Measurements from ENCODE around the gene MRFAP1. TPM values are rescaled to one million over a fixed set of nuclear protein-coding genes. Genes with fewer than 3 reads are reported as not detected.

MRFAP1 gene
- total RNA-seq, 2 experiments from 2014 or later: 150 to 151 TPM

DNA sequence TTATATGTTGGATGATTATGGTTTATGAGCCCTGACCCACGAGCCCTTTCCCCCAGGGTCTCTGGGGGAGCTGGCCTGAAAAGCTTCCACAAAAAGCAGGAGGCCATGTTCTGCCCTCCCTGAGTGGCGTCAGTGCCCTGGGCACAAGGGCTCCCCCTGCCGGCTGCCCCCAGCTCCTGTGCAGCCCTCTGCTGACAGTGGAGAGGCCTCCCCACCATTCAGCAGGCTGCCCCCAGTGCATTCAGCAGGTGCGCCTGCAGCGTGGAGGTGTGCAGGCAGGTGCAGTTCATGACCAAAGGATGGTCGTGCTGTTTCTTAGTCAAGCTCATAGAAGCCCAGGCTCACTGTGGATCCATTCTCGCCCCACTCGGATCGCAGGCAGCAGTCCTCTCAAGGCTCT is 40.7 kb downstream of the MRFAP1 start:
- intact Hi-C loops (cut with micrococcal nuclease): no loop called here
- Mint-ChIP-seq H3K4me3 (no peak overlapping the region), H3K27ac (no peak overlapping the region), H3K9me3 (peaks cover 5% of the 10 kb centered on the region), H3K4me1 (ENCODE audit: low read depth) (peaks cover 29% of the 10 kb centered on the region), H3K27me3 (ENCODE audit: low read depth) (no peaks in the 10 kb centered on the region), H3K36me3 (ENCODE audit: low read depth) (peaks cover 36% of the 10 kb centered on the region)
- CTCF ChIA-PET: interaction anchor here (0.6 to 1.3 kb wide), 2 partner anchors 10 to 218 kb away, joined by 4 to 5 read pairs; no protein-coding TSS in a partner anchor
- no peak for DNase-seq

DNA sequence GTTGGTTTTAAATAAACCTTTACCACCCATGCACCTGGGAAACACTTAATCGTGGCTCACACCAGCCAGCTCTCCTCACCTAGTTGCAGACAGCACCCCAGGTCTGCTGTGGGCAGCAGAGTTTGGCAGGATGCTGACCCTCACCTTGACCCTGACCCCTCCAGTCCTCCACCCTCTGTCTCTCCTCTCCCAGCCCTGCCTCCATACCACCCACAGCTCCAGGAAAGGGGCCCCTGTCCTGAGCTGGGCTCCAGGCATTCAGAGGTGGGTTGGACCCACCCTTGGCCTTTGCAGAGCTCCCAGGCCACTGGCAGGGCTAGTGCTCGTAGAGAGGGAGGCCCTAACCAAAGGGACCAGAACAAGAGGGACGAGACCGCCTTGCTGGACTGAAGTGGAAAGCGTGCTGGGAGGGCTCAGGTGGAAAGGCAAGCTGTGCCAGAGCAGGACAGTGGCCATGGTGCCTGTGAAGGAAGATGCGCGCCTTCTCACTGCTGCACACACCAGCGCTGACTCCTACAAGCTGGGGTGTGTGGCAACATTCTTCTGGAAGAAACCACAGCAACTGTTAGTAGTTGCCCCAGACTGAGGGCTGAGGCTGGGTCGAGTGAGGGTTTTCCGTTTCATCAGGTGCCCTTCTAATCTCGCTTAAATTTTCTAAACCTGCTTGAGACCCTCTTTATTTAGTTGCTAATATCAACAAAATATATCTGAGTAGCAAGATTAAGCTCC is 42.5 kb downstream of the MRFAP1 start:
- CTCF ChIA-PET: no interaction called here
- no peak for DNase-seq
- Mint-ChIP-seq H3K9me3 (peaks cover 5% of the 10 kb centered on the region), H3K27me3 (ENCODE audit: low read depth) (no peaks in the 10 kb centered on the region), H3K4me3 (no peak overlapping the region), H3K4me1 (ENCODE audit: low read depth) (peaks cover 20% of the 10 kb centered on the region), H3K36me3 (ENCODE audit: low read depth) (peaks cover 21% of the 10 kb centered on the region), H3K27ac (no peak overlapping the region)
- intact Hi-C loops (cut with micrococcal nuclease): no loop called here

DNA sequence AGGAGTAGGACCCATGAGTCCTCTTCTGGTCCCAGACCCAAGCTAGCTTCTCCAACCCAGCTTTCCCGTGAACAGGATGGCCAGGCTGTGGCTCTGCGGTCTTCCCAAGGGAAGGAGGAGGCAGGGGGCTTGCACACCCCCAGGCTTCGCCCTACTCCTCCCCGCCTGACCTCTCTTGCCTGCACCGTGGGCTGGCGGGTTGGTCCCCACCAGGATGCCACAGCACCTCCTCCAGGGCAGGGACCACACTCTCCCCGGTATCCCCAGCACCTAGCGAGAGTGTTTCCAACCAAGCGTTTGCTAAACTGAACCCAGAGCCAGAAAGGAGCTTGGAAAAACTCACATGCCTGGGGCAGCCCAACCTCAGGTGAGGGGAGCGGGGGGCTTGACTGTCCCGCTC is 44.2 kb downstream of the MRFAP1 start:
- no peaks in the 10 kb centered on the region for H3K27me3 Mint-ChIP-seq (ENCODE audit: low read depth)
- no peak overlapping the region for H3K4me3 Mint-ChIP-seq
- CTCF ChIA-PET: interaction anchor here (1.3 to 1.4 kb wide), 2 partner anchors 9 to 10 kb away, joined by 5 read pairs; no protein-coding TSS in a partner anchor
- H3K9me3 Mint-ChIP-seq: peaks cover 2% of the 10 kb centered on the region
- DNase-seq: no peak
- peaks cover 24% of the 10 kb centered on the region for H3K4me1 Mint-ChIP-seq (ENCODE audit: low read depth)
- intact Hi-C loops (cut with micrococcal nuclease): no loop called here
- H3K36me3 Mint-ChIP-seq (ENCODE audit: low read depth): peaks cover 7% of the 10 kb centered on the region
- H3K27ac Mint-ChIP-seq: no peak overlapping the region

DNA sequence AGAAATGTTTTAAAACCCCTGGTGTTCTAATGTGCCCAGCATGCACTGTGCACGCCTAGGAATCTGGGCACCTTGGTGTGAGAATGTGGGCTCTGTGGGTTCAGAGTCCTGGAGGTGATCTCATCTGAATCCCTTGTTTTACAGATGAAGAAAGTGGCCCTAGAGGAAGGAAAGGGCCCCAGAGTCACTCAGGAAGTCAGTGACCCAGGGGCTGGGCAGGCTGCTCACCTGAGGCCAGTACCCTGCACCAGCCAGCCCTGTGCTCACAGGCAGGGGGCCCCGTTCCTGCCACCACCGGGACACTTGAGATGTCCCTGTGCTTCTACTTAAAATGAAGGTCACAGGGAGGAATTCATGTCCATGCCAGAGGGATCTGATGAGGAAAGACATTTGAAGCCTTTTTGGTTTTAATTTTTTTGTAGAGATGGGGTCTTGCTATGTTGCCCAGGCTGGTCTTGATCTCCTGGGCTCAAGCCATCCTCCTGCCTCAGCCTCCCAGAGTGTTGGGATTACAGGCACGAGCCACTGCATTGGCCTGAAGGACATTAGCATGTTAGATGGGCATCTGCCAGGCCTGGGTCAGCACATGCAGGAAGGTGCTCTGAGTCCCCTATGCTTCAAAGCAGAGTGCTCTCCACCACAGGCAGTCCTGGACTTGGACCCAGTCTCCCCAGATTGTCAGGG is 45.8 kb downstream of the MRFAP1 start:
- Mint-ChIP-seq H3K27me3 (ENCODE audit: low read depth) (no peaks in the 10 kb centered on the region), H3K9me3 (no peaks in the 10 kb centered on the region), H3K27ac (peak overlapping the region; percentile 24), H3K4me3 (no peak overlapping the region), H3K4me1 (ENCODE audit: low read depth) (peaks cover 40% of the 10 kb centered on the region), H3K36me3 (ENCODE audit: low read depth) (no peaks in the 10 kb centered on the region)
- CTCF ChIA-PET: interaction anchor here (1.5 kb wide), 1 partner anchor 11 kb away, joined by 6 read pairs; no protein-coding TSS in a partner anchor
- intact Hi-C loops (cut with micrococcal nuclease): loop anchor here (1.0 kb wide), 1 partner anchor 9 kb away; no protein-coding TSS in a partner anchor
- DNase-seq: no peak

DNA sequence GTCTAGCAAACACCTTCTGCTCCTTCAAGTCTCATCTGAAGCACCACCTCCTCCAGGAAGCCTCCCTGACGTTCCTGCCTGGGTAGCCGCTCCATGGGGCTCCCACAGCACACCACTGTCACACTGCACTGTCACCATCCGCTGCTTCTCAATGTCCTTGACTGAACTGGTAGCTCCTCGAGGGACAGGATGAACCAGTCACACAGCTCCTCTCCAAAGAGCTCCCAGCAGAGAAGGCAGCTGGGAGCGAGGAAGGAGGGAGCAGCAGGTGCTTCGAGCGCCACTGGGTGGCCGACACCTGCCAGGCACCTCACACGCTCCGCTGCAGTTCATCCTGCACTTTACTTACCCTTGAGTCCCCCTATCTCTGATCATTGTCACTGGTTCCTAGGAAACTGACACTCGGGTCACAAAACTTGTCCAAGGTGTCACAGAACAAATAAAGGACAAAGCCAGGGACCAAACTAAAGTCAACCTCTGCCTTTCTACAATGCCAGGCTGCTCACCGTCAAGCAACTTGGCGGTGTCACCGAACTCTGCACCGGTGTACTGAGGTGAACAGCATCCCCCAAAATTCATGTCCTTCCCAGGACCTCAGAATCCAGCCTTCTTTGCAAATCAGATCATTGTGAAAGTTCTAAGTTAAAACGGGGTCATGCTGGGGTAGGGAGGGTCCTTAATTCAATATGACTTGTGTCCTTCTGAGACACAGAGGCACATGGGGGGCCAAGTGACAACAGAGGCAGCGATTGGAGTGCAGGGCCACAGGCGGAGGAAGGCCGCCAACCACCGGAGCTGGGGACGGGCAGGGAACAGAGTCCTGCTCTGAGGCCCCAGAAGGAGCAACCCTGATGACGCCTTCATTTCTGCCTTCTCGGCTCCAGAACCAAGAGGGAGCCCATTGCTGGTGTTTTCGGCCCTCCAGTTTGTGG is 47.7 kb downstream of the MRFAP1 start:
- Mint-ChIP-seq H3K27ac (no peak overlapping the region), H3K4me3 (no peak overlapping the region), H3K27me3 (ENCODE audit: low read depth) (no peaks in the 10 kb centered on the region), H3K9me3 (no peaks in the 10 kb centered on the region), H3K4me1 (ENCODE audit: low read depth) (peaks cover 53% of the 10 kb centered on the region), H3K36me3 (ENCODE audit: low read depth) (no peaks in the 10 kb centered on the region)
- intact Hi-C loops (cut with micrococcal nuclease): loop anchor here (2.0 kb wide), 1 partner anchor 21 kb away; the partner anchor contains the start of gene MRFAP1L1
- CTCF ChIA-PET: interaction anchor here (0.6 to 3.7 kb wide), 6 partner anchors 9 to 32 kb away, joined by 3 to 33 read pairs (median 10); a partner anchor contains a TSS
- no peak for DNase-seq

DNA sequence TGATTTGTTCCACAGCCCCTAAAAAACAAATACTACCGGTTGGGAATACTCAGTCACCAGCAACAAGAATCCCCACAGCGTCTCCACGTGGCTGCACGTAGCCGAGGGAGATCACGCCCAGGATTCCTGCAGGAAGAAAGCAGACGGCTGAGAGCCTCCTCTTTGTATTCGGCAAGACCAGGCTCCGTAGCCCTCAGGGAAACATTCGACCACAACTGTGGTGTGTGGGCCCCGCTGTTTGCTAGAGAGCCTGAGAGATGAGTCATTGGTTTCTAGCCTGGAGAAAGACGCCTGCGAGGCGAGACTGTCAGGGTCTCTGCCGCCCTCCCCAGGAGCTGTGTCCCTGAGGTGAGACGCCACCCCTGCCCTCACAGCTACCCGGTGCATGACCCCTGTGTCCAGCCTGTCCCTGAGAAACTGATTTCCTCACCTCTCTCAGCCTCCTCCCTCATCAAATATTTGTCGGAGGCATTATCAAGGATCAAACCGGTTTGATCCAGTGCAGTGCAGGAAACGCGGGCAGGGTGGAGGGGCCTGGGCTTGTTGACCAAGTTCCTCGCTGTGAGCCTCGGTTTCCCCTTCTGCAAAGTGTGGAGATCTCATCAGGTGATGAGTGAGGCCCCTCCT is 48.5 kb downstream of the MRFAP1 start:
- Mint-ChIP-seq H3K27me3 (ENCODE audit: low read depth) (no peaks in the 10 kb centered on the region), H3K36me3 (ENCODE audit: low read depth) (no peaks in the 10 kb centered on the region), H3K4me1 (ENCODE audit: low read depth) (peaks cover 61% of the 10 kb centered on the region), H3K27ac (no peak overlapping the region), H3K4me3 (peak overlapping the region; percentile 51), H3K9me3 (no peaks in the 10 kb centered on the region)
- intact Hi-C loops (cut with micrococcal nuclease): loop anchor here (1.0 to 2.0 kb wide), 2 partner anchors 15 to 20 kb away; partner anchors contain the start of gene MRFAP1L1
- DNase-seq: peak; percentile 89
- CTCF ChIA-PET: interaction anchor here (3.1 to 3.7 kb wide), 3 partner anchors 11 to 14 kb away, joined by 13 to 33 read pairs (median 18); a partner anchor contains a TSS

DNA sequence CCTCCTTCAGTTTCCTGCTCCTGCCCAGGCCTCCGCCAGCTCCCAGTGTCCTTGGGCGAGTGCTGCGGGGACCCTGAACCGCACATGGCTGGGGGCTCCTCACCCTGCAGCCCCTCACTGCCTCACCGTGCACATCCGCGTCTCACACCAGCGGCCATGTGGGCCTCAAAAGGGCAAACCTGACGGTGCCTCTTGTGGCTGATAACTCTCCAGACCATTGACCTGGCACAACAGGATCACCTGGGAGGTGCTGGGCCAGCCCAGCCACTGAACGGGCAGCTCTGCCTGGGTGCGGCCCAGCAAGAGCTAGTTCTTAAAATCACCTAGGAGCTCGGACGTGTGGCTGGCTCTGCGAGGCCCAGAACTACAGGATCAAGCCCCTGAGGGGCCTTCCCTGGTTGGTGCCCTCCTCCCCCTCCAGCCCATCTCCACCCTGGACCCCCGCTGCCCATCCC is 49.0 kb downstream of the MRFAP1 start:
- H3K27me3 Mint-ChIP-seq (ENCODE audit: low read depth): no peaks in the 10 kb centered on the region
- H3K4me3 Mint-ChIP-seq: peak overlapping the region; percentile 9
- no peaks in the 10 kb centered on the region for H3K36me3 Mint-ChIP-seq (ENCODE audit: low read depth)
- H3K9me3 Mint-ChIP-seq: no peaks in the 10 kb centered on the region
- intact Hi-C loops (cut with micrococcal nuclease): loop anchor here (1.0 to 2.0 kb wide), 2 partner anchors 15 to 19 kb away; partner anchors contain the start of gene MRFAP1L1
- H3K4me1 Mint-ChIP-seq (ENCODE audit: low read depth): peaks cover 66% of the 10 kb centered on the region
- CTCF ChIA-PET: interaction anchor here (0.8 to 3.7 kb wide), 6 partner anchors 9 to 381 kb away, joined by 3 to 33 read pairs (median 8); a partner anchor contains a TSS
- no peak for DNase-seq
- peak overlapping the region; percentile 18 for H3K27ac Mint-ChIP-seq

Other genes with a start within 250 kb of the MRFAP1 start
- gene PPP2R2C, start 168.1 kb upstream of the MRFAP1 start, total RNA-seq: not detected
- gene MAN2B2, start 65.5 kb upstream of the MRFAP1 start, total RNA-seq: 10 to 100 TPM; 12.7 to 12.8 TPM
- 10 to 100 TPM in 1 of 2 experiments, 1 to 10 TPM in 1; 8.5 to 10.0 TPM for gene S100P, start 53.2 kb downstream of the MRFAP1 start, total RNA-seq
- gene MRFAP1L1, start 69.2 kb downstream of the MRFAP1 start, total RNA-seq: 10 to 100 TPM; 37.0 to 38.6 TPM
- gene BLOC1S4, start 75.5 kb downstream of the MRFAP1 start, total RNA-seq: 10 to 100 TPM; 11.0 to 11.8 TPM
- 10 to 100 TPM; 13.5 to 14.4 TPM for gene KIAA0232, start 142.0 kb downstream of the MRFAP1 start, total RNA-seq